LNCAP (cell line): ENCODE data around the gene PRKCA.

Experiments
- CTCF ChIP-seq: fragments of 450-650 bp; IDR thresholded peaks from 2 replicates; pipeline ENCODE4 v1.5.1; 2017; ENCODE audit warnings: mild to moderate bottlenecking

PRKCA gene

GRCh38 chr17:66847704-66848103 lies 545.3 kb downstream of the PRKCA start:
- no peak for TF ChIP-seq CTCF

- no peak for TF ChIP-seq CTCF
Observed at GRCh38 chr17:66848496-66848895, 546.1 kb downstream of the PRKCA start.

GRCh38 chr17:66849032-66849655 lies 546.7 kb downstream of the PRKCA start:
- no peak for TF ChIP-seq CTCF

GRCh38 chr17:66849851-66850580 lies 547.6 kb downstream of the PRKCA start:
- TF ChIP-seq CTCF, result no peak

GRCh38 chr17:66850692-66851091 lies 548.3 kb downstream of the PRKCA start:
- no peak for TF ChIP-seq CTCF

- peak; percentile 40; the same call in 1 of the 2 replicates for TF ChIP-seq CTCF
Observed at GRCh38 chr17:66855204-66855603, 552.8 kb downstream of the PRKCA start.

- no peak for TF ChIP-seq CTCF
Observed at GRCh38 chr17:66858226-66859083, 556.0 kb downstream of the PRKCA start.
